ENCODE measurements around the gene EXOC6.

The EXOC6 gene

GRCh38 chr10:92832998-92833650, 15.2 kb upstream of the EXOC6 start:
- no peak for DNase-seq

DNA sequence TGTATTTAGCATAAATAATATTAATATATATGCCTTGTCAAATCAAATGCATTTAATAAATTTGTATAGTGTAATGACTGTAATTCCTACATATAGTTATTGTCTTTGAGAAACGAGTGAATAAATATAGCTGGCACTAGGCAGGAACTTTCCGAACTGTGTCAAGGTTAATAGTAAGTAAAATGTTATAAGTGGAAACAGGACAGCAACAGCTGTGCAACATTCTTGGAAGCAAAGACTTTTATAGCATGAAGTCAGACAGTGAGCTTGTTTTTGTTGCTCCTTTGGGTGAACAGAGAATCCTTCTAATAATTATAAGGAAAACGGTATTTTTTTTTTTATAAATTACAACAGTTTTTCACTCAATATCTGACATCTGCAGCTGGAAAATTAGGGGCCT, 14.0 kb upstream of the EXOC6 start:
- DNase-seq, result no peak

- DNase-seq, result no peak
These were observed 13.3 kb upstream of the EXOC6 start for GRCh38 chr10:92834986-92835385.

DNA sequence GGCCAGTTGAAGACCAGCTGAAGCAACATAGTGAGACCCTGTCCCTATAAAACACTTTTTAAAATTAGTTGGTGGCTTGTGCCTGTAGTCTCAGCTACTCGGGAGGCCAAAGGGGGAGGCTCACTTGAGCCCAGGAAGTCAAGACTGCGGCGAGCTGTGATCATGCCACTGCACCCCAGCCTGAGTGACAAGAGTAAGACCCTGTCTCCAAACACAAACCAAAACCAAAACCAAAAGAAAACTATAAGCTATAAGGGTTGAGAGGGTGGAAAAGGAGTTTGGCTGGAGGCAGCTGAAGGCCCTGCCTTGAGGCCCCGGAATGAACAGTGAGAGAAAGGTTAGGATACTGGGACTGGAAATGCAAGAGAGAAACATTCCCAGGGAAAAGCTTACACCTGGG, 10.9 kb upstream of the EXOC6 start:
- DNase-seq, result no peak

DNA sequence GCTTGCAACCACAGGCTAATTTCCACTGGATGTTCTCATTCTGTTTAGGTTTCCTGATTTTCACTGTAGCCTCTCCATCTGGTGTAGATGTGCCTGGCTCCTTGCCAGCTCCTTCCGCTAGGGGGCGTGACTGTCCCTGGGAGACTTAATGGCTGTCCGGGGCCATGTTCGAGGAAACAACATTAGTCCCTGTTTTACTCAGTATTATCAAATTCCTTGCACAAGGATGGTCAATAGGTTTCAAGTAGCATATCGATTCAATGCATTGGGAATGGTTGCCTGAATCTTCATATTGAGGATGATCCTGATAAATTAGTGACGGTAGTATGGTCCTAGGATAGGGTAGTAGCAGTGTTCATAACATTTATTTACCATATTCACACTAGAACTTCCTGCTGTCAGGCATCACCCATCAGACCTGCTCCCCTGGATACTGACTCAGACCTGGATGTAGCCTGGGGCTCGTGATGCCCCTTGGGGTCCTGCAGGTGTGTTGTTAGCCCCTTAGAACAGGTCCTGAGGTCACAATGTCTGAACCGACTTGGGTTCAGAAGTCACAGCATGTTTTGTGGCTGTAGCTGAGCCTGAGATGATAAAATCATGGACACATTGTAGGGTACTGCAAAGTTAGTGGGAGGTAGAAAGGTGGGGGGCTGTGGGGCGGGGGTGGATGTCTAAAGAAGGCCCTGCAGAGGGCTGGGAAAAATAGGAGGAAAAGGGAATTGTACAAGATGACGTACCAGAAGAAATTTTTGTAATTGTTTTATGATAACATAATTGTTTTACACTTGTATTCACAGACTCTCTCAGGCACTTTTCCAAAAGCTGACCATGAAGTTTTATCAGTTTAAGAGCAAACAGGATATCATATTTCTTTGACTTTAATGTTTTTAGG, 8.9 kb upstream of the EXOC6 start:
- peak; percentile 61 for DNase-seq

DNA sequence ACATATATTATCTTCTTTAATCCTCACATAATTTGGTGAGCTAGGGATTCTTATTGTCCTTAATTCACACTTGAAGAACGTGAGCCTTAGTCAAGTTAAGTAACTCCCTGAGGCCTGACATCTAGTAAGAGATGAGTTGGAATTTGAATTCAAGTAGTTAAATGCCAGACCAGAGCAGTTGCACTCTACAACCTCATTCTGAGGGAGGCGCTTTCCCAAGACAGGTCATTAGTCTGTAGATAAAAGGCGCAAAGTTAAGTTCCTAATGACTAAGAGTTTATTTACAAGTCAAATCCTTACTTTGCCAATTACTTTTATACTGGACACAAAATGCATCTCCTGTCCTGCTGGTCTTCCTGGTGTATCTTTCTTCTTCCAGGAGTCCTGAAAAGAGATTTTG, 3.6 kb upstream of the EXOC6 start:
- no peak for DNase-seq

- no peak for DNase-seq
These were observed 2.4 kb upstream of the EXOC6 start for GRCh38 chr10:92845921-92846320.

GRCh38 chr10:92846344-92846743, 2.0 kb upstream of the EXOC6 start:
- DNase-seq, result no peak

- no peak for DNase-seq
These were observed 1.5 kb upstream of the EXOC6 start for GRCh38 chr10:92846854-92847201.

DNA sequence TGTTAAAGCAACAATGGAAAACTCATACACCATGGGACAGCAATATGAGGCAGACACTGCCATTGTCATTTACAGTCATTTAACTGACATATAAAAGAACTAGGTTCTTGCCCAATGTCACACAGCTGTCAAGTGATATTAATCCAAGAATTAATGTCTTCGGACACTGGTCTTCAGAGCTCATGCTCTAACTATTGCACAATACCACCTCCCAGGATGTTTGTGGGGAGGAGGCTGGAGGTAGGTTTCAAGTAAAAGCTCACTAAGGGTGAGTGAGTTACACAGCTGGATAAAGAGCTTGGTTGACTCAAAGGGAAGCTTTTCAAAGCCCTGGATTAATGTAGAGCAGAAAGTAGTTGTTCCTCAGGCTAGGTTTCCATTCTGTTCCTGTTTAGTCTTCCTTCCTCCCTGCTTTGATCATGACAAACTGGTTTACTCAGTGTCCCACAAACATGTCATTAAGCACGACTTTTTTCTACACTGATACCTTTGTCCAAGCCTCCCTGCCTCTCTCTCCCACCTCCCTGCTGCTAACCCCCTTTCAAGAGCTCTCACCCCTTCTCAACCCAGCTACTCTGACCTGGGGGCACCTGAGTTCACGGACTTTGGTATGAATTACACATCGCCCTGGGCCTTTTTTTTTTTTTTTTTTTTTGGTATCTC, 987 bp upstream of the EXOC6 start:
- DNase-seq, result no peak

GRCh38 chr10:92848037-92848440, 281 bp upstream of the EXOC6 start:
- no peak for DNase-seq

DNA sequence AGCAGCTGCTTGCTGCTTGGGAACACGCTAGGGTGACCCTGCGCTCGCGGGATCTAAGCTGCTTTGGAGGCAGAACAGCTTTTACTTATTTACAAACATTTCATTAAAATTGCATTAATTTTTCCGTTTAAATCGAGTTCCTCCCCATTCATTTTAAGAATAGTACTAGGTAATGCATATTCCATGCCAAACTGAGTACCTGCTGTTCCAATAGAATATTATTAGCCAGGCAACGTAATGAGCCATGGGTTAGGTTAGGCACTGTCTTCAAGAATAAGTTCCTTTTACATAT, 860 bp downstream of the EXOC6 start:
- no peak for DNase-seq

- DNase-seq, result no peak
These were observed 1.3 kb downstream of the EXOC6 start for GRCh38 chr10:92849576-92850090.

GRCh38 chr10:92850185-92850584, 1.9 kb downstream of the EXOC6 start:
- no peak for DNase-seq

DNA sequence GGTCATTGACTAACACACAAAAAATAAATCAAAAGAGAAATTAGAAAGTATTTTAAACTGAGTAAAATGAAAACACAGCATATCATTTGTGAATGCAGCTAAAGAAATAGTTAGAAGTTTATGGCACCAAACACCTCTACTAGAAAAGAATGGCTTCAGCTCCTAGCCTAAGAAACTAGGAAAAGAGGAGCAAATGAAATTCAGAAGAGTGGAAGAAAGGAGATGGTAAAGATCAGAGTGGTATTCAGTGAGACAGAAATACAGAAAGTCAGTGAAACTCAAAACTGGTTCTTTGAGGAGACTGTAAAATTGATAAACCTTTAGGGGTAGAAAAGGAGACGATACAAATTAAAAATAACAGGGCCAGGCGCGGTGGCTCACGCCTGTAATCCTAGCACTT, 2.7 kb downstream of the EXOC6 start:
- no peak for DNase-seq

DNA sequence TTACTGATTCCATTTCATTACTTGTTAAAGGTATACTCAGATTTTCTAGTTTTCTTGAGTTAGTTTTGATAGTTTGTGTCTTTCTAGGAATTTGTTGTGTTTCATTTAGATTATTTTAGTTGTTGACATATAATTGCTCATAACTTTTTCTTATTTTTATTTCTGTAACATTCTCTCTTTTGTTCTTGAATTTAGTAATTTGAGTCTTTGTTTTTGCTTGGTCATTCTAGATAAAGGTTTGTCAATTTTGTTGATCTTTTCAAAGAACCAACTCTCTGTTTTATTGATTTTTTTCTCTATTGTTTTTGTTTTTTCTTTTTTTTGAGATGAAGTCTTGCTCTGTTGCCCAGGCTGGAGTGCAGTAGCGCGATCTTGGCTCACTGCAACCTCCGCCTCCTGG, 7.2 kb downstream of the EXOC6 start:
- no peak for DNase-seq

DNA sequence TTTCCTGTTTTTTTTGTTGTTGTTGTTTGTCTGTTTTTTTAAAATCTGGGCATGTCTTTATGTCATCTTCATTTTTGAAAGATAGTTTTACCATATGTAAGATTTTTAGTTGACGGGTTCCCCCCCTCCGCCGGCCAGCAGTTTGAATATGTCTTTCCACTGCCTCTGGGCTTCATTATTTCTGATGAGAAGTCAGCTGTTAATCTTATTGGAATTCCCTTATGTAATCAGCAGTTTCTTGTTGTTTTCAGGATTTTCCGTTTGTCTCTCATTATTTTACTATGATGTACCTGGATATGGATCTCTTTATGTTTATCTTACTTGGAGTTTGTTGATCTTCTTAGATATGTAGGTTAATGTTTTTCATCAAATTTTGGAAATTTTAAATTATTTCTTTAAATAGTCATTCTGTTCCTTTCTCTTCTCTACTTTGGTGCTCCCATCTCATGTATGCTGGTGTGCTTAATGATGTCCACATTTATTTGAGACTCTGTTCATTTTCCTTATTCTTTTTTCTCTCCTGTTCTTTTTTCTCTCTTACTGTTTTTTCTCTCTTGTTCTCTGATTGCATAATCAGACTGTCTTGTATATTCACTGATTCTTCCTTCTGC, 9.7 kb downstream of the EXOC6 start:
- DNase-seq, result no peak

DNA sequence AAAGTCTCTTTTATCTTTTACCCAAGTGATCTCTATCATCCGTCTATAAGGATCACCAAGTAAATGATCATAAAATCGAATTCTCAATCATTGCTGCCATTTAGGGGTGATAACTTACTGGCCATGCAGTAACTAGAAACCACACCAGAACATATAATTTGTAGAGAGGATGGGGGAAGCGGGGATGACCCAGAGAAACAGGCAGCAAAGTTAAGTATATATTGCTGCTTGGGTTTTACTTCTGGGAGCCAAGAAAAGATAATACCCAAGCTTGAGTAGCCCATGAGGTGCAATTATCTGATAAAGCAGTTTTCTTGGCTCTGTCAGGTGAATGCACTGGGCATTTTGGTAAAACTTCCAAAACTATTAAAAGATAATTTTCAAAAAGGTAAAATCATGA, 18.9 kb downstream of the EXOC6 start:
- no peak for DNase-seq

GRCh38 chr10:92868036-92868435, 19.7 kb downstream of the EXOC6 start:
- no peak for DNase-seq

DNA sequence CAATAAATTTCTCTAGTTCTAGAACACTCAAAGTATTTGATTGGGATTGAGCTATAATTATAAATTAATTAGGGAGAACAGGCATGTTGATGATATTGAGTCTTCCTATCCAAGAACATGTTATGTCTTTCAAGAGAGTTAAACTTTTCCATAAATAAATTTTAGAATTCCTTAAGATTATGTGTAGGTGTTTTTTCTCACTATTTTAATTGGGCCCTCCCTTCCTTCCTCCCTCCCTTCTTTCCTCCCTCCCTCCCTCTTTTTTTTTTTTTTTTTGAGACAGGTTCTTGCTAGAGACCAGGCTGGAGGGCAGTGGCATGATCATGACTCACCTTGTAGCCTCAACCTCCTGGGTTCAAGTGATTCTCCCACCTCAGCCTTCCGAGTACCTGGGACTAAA, 20.2 kb downstream of the EXOC6 start:
- DNase-seq, result no peak

DNA sequence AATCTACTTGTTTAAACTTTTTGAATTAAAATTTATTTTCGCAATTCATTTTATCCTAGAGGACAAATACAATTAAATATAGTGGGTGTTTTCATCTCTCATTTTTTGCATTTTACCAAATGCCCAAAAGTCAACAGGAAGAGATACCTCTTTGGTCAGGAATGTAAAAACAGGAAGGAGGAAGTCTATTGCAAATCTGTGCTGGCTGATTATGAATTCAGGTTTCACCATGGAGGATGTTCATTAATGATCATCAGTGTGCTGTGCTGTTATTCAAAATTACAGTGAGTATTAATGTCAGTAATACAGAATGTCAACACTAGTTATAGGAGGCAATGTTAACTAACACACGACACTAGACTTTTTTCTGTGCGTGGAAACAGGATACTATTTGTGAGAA, 24.7 kb downstream of the EXOC6 start:
- no peak for DNase-seq

DNA sequence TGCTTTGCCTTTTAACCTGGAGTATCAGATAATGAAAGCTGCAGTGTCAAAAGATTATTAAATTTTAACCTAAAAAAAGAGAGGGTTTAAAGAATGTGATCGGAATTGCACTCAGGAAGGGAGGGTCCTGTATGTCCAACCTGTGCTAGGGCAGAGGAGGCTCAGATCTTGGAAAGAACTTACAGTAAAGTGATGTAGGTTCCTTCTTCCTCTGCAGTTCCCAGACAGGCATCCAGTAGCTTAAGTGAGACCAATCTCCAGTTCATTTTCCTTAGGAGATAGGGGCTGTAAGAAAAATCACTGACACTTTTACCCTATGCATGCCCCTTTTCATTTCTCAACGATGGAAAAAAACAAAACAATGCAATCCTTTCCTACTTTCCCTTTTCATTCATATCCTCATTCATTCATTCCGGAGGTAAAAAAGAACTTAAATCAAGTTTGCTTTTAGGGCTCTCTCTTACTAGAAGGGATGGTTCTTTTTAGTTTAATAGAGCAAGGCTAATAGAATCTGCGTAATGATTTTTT, 28.3 kb downstream of the EXOC6 start:
- DNase-seq, result no peak

GRCh38 chr10:92880233-92880861, 32.0 kb downstream of the EXOC6 start:
- DNase-seq, result no peak

Measured in activated CD4-positive, CD25-positive, alpha-beta regulatory T cell treated with anti-CD3 and anti-CD28 coated beads, Interleukin-2, amount 50 U/mL, for 72 hours (primary cell).